ENCODE results near the gene WWTR1.

WWTR1 gene

DNA sequence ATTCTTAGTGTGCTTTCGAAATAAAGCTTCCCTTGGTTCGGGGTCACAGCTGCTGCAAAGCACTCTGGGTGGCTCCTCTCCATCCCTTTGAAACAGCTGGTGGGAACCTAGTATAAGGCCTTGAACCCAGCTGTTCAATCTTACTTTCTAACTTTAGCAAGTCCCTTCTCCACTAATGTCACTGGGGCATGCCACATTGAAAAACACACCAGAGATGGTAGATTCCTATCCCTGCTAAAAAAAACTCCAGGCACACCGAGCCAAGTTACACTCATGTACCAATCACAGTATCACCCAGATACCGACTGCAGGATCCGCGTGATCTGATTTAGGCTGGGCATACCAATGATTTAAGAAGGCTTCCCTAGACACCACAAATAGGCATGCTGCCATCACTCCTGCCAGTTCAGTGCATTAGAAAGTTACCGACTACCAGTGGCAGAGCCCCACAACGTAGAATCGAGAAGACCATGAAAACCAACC lies 65.0 kb downstream of the WWTR1 start:
- DNase-seq (ENCODE audit: low read depth), result no peak

DNA sequence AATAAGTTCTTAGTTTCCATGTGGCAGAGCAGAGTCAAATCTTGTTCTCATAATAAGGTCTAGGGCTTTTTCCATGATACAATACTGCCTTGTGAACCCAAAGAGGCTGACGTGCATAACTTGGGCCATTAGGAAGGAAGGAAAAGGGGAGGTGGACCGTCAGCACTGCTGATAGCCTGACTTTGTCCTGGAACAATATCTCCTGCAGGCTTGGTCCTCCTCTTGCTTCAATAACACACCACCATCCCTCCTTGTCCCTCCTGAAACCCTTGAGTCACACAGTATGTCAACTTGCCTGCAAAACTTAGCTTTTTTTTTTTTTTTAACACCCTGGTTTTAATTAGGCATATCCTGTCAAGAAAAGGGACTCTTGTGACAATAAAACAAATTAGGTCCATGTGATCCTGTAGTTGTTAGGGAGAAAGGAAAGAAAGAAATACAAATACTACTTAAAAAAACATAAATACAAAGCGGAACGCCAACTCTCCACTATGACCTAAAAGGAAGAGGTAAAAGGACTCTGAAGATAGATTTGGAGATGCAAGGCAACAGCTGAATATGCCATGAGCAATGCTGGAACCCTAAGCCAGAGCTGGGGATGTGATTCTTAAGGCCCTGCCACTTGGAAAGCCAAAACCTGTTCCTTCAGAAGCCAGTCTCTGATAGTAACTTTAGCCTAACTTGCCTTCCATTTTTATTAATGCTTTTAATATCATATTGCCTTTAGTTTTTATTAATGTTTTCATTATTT lies 67.0 kb downstream of the WWTR1 start:
- DNase-seq (ENCODE audit: low read depth), result no peak

DNA sequence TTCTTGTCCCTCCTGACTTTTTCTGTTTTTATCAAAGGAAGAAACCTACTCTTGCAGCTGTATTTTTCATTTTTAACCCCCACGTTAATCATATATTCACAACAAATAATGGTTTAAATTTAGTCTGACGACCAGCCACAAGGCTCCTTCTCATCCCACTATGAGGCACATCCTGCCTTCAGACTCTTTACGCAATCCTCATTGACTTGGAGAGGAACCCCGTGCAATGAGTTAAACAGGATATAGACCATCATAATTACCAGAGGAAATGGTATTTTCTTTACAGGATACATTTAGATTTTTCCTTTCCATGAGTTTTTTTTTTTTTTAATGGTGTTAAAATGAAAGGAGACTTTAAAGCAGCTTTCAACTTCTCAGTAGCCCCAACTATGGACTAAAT lies 68.5 kb downstream of the WWTR1 start:
- DNase-seq (ENCODE audit: low read depth), result no peak

DNA sequence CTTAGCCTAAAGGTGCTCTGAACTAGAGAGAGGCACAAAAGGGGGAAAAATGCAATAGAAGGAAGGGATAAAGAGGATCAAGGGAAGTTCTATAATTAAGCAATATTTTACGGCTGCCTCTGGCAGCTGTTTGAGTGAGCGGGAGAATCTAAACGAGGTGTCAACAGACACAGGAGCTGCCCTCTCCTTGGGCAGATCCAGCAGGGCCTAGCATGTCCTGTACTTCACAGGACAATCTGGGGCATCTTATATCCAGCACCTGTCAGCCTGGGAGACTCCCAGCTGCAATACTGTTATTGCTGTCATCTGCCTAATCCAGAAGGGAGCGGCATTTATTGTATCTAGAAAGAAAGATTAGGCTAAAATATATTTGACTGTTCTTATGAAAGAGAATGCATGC lies 68.9 kb downstream of the WWTR1 start:
- no peak for DNase-seq (ENCODE audit: low read depth)

DNA sequence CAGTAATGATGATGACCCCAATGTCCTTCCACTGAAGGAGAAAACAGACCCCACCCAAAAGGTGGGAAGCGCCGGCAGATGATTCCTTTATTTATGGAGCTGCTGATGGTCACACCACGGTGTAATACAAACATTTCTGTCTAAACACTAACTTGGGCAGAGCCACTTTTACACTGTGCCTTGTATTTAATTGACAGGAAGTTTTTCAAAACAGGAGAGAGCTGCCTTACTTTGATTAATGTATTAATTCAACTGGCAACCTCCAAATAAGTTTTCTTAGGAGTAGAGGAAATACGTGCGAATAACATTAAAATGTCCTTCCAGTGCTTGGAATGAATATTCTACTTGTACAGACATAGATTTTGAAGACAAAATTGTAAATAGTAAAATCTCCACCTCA lies 70.4 kb downstream of the WWTR1 start:
- no peak for DNase-seq (ENCODE audit: low read depth)

DNA sequence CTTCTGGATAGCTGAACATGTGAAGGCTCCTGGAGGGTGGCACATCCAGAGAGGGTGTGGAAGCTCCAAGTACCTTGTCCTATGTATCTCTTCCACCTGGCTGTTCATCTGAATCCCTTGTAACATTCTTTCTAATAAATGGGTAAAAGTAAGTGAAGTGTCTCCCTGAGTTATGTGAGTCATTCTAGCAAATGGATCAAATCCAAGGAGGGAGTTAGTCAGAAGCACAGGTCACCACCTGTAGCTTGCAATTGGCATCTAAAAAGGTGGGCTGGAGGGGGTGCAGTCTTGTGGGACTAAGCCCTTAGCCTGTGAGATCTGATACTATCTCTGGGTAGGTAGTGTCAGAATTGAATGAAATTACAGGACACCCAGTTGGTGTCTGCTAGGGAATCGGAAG lies 71.0 kb downstream of the WWTR1 start:
- no peak for DNase-seq (ENCODE audit: low read depth)

DNA sequence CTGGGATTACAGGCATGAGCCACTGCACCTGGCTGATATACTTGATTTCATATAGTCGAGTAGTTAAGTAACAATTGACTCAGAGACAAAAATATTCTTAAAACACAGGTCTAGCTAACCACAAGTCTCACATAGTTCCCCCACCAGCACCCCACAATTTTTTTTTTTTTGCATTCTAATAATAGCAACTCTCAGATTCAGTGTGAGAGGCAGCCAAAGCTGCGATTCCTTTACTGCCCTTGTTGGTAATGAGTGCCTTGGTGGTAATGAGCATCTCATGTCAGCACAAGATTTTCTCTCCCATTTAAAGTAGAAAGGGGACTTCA lies 72.5 kb downstream of the WWTR1 start:
- no peak for DNase-seq (ENCODE audit: low read depth)

DNA sequence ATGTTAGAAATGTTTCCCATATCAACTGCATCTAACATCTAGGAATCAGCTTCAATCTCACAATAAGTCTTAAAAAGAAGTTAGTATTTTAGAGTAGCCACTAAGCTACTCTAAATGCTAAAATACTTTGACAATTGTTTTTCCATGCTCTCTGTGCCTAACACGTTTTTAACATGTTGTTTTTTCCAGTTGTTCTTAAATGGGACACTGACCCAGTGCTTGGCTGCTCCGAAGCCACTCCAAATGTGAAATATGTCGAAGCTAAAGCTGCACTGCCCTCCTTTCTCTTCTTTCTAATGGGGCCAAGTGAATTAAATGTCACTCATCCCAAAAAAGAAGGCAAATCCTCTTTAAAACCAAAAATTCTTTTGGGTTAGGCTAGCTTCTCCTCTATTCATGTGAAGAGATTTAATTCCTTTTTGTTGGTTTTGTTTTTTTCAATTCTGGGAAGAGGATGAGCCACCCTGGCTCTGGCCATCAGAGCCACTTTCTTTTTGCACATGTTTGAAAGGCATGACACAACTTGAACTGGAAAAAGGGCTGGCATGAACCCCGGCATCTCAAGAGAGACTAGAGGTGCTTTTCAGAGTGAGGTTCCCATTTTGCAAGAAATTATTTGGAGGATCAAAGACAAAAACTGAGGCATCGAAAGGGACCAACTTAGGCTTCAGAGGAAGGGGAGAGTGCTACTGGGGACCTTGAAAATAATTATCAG lies 73.7 kb downstream of the WWTR1 start:
- DNase-seq (ENCODE audit: low read depth), result no peak

DNA sequence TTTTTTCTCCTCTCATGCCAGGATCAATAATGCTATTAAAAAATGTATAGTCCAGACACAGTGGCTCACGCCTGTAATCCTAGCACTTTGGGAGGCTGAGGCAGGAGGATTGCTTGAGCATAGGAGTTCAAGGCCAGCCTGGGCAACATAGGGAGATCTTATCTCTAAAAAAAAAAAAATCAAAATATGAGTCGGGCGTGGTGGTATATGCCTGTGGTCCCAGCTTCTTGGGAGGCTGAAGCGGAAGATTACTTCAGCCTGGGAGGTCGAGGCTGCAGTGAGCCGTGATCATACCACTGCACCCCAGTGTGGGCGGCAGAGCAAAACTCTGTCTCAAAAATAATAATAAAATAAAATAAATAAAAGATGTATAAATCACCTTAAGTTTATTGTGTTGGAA lies 75.4 kb downstream of the WWTR1 start:
- no peak for DNase-seq (ENCODE audit: low read depth)

DNA sequence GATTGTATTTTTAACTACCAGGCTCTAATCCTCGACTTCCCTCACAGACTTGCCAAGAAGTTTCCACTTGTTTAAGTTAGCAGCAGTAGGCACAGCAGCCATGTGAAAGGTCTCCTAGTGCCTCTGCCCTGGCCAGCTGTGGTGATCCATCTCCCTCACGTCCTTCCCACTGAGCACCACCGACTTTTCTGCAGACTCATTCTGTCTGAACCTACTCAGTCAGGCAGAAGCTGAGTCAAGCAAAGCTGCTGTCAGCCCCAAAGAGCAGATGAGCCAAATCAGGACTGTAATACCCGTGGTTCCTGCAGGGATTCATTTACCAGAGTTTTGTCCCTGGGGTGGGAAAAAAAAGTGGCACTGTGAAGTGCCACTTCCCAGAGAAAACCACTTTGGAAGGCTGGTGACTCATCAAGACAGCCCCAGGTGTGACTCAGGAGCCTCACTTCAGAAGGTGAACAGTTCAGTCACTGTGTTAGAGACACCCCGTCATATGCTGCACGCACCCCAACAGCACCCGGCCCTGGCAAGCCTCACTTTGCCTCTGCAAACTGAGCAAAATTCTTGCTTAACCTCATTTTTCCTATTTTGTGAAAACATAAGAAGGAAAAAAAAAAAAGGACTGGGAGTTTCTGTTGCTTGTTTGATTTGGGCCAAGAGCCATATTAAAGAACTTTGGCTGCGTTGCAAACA lies 76.0 kb downstream of the WWTR1 start:
- no peak for DNase-seq (ENCODE audit: low read depth)

DNA sequence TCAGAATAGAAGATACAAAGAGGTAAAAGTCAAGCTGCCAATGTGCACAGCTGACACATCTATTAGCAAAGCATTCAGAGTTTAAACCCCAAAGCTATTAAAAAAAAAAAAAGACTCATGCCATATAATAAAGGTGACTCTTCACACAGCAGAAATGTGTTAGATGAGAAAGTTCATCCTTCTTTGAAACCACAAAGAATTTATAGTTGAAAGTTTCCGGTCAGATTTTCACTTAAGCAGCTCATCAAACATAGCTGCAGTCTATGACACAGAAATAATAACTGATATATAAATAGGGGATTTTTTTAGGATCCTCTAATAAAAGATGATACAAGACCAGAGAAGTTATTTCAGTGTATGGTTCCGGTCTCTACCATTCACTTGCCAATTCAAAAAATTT lies 76.6 kb downstream of the WWTR1 start:
- no peak for DNase-seq (ENCODE audit: low read depth)

DNA sequence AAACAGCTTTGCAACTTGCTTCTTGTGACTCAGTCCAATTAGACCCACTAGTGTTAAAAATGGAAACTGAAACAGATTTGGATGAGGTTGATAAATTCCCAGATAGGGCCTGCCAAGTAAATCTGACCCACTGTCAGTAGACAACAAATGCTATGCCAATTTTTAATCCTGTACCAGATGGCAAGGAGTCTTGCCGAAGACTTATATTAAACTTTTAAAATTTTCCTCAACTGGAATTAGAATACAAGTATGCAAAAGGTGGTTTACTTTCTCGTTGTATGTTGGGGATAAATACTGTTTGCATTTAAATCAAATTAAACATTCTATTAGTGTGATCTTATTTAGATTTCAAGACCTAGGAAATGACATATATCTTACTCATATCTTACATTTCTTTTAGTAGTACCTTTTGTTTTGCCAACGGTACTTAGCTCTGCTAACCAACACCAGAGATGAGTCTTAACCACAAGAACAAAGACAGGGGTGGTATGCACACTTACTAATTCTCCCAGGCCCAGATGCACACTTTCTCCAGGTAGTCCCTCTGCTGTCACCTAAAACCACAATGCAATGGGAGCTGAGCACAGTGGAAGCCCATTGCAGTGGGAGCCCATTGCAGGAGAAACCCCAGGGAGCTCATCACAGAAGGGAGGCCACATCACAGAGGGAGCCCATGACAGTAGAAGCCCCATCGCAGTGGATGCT lies 77.8 kb downstream of the WWTR1 start:
- no peak for DNase-seq (ENCODE audit: low read depth)

DNA sequence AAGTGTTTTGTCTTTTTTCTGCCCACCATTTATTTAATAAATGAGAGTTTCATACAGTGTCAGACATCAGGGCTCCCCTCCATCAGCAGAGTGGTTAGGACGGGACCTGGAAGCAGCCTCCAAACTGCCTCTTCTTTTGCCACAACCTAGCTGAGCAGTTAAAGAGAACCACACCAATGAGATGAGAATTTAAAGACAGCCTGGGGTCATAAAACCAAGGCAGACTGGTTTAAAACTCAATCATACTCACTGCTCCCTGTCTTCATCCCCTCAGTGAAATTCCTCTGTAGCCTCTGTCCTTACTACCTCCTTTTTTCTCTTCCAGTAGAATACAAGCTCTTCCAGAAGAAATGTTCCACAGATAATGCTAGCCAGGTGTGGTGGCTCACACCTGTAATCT lies 78.7 kb downstream of the WWTR1 start:
- no peak for DNase-seq (ENCODE audit: low read depth)

DNA sequence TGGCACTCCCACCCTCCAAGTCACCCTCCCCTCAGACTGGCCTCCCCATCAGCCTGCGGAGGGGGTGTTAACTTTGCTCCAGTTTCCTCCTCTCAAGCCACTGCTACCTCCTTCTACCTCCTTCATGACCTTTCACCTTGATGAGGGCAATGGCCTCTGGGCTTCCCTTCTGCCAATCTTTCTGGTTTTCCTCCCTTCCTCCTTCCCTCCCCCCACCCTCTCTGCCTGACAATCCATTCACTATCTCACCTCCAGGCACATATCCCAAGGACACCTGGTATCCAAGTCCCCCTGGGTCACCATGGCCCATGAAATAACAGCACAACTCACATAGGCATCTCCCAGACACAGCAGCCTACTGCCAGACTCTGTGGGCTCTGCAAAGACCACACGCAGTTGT lies 80.0 kb downstream of the WWTR1 start:
- no peak for DNase-seq (ENCODE audit: low read depth)

DNA sequence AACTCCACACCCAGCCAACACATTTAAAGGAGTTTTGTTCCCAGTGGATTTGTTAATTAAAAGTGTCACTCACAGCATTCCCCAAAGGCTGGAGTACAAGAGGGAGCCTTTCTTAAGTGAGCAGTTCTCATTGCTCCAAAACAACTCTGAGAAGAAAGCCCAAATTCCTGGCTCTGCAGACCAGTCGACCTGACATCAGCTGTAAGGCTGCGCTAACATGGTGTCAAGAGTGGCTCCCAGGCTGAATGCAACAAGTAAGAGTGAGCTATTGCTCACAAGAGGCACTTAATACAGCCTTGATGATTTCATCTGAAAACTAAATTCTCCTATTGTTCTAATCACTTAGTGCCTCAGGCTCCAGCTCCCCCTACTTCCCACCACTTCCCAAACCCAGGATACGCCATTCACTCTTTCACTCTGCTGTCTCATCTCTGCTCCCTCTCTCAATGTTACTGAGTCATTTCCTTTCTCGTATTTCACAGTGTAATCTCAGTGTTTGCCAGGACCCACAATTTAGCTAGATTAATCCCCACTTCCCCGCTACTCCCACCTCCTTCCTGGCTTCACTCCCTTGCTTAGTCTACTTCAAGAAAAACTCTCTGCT lies 81.8 kb downstream of the WWTR1 start:
- DNase-seq (ENCODE audit: low read depth), result no peak

DNA sequence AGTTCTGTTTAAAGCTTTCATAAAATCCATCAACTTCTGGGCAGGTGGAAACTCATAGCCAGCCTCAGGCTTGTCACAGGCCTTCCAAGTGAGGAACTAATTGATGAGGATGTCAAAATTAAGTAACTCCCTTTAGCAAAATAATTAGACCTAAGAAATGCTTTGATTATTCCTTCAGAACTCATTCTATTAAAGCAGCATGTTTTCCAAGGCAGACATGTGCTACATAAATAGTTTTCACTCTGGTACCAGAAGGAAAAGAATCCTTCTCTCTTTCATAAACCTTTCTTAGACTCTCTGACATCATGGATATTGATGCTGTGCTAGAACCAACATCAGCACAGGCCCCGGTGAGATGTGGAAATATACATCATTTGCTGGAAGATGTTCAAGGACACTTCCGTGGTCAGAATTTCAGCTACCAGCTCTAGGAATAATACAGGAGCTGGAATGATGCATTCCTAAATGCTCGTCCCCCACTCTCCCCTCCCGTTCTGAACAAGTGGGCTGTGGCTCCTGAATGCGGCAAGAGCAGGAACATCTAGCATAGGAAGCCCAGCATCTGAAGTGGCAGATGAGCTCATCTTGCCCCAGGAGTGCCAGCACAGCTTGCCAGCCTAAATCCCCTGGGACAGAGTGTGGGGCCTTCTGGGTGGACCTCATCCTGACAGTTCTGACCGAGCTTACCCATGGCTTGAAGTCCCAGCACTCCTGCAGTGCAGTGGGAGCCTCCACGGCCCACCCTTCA lies 82.4 kb downstream of the WWTR1 start:
- DNase-seq (ENCODE audit: low read depth), result no peak

DNA sequence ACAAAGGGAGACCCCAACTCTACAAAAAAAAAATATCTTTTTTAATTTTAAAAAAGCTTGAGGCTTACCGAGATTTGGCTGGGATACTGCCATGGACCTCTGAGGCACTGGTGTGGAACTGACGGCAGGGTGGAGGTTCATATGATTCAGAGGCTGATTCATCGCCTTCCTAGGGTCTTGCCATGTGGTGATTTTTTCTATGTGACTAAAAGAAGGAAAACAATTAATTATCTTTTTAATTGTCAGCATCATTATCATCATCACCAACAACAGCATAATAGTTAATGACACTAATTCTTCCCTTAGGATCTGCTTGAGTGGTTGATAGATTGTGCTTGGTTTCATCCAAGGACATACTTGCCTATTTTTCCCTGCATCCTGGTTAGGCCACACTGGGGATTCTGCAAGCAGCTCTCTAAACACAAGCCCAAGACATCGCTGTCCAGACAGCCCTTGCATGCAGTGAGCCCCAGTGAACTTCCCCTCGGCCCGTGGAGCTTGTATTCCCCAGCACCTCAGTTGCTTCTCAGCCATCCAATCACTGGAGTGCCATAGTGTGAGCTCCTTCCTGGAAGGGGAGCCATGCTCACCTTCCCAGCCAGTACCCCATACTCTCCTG lies 84.9 kb downstream of the WWTR1 start:
- DNase-seq (ENCODE audit: low read depth), result no peak

DNA sequence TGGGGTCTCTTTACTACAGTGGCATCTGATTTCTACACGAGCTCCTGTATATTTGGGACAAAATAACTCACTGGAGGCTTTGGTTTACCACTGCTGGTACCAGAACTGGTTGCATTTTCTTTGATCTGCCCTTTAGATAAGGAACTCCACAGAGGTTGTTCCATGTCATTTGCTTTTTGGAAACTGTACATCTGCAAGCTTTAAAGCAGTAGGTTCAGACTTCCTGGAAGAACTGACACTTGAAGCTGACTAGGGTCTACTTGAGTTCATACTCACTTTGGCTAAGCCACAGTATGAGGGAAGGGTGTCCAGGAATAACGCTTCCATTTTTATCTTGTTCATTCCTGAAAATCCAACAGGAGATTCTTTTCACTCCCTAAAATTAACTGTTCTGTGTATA lies 86.4 kb downstream of the WWTR1 start:
- DNase-seq (ENCODE audit: low read depth), result no peak

DNA sequence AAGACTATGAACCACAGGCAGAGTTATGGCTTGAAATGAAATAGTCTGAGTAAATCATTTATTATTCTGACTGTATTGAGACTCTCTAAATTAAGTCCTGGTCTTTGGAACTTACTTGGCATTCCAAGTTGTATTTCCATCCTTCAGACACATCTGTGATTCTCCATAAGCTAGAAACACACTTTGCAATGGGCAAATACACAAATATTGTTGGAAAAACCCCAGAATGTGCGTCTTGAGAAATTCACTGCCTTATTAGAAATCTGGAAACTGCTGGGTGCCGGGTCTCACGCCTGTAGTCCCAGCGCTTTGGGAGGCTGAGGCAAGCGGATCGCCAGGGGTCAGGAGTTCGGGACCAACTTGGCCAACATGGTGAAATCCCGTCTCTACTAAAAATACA lies 87.8 kb downstream of the WWTR1 start:
- no peak for DNase-seq (ENCODE audit: low read depth)

DNA sequence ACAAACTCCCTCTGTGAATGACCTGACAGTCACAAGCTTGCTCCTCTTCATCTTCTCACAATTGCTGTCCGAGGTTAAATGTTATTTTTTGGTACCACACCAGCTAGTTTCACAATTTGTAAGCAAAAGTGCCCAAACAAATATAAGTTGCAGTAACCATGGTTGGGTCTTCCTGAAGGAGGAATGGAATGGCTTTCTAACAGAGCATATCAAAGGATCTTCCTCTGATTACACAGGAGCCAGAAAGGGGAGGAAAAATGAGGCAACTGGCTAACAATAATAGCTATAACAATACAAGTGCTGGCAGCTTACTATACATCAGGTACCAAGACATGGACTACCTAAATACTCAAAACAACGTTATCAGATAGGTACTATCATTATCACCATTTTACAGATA lies 90.4 kb downstream of the WWTR1 start:
- DNase-seq (ENCODE audit: low read depth), result no peak
